HG03135 (cell line): Measurements from ENCODE around the gene FEM1C.

Experiments
- ATAC-seq: cut with Tn5 transposase; IDR thresholded peaks from one replicate; pipeline ENCODE4 v1.9.1; 2021; ENCODE audit warnings: mild to moderate bottlenecking, moderate library complexity; ENCODE audit not compliant: unreplicated experiment

FEM1C gene

GRCh38 chr5:115557667-115558387, 13.3 kb upstream of the FEM1C start:
- no peak for ATAC-seq

- ATAC-seq, result no peak
These were observed 11.7 kb upstream of the FEM1C start for GRCh38 chr5:115556276-115556675.

GRCh38 chr5:115555084-115555633, 10.6 kb upstream of the FEM1C start:
- ATAC-seq, result no peak

- ATAC-seq, result no peak
These were observed 8.5 kb upstream of the FEM1C start for GRCh38 chr5:115553082-115553481.

GRCh38 chr5:115551415-115551814, 6.8 kb upstream of the FEM1C start:
- no peak for ATAC-seq

GRCh38 chr5:115549154-115549553, 4.6 kb upstream of the FEM1C start:
- ATAC-seq, result no peak

GRCh38 chr5:115548683-115549082, 4.1 kb upstream of the FEM1C start:
- ATAC-seq, result no peak

- ATAC-seq, result no peak
These were observed 842 bp upstream of the FEM1C start for GRCh38 chr5:115545351-115545882.

- ATAC-seq, result peak; percentile 5
These were observed 536 bp downstream of the FEM1C start for GRCh38 chr5:115544043-115544435.

GRCh38 chr5:115543365-115544042, 1.1 kb downstream of the FEM1C start:
- ATAC-seq, result peak; percentile 35

GRCh38 chr5:115542651-115543364, 1.8 kb downstream of the FEM1C start:
- no peak for ATAC-seq

GRCh38 chr5:115542086-115542485, 2.5 kb downstream of the FEM1C start:
- no peak for ATAC-seq

- ATAC-seq, result no peak
These were observed 3.0 kb downstream of the FEM1C start for GRCh38 chr5:115541611-115542010.

GRCh38 chr5:115535479-115536035, 9.0 kb downstream of the FEM1C start:
- ATAC-seq, result no peak

- no peak for ATAC-seq
These were observed 12.1 kb downstream of the FEM1C start for GRCh38 chr5:115532517-115532916.

GRCh38 chr5:115531787-115532367, 12.7 kb downstream of the FEM1C start:
- no peak for ATAC-seq

- no peak for ATAC-seq
These were observed 13.2 kb downstream of the FEM1C start for GRCh38 chr5:115531380-115531779.

GRCh38 chr5:115530426-115530825, 14.1 kb downstream of the FEM1C start:
- ATAC-seq, result no peak

GRCh38 chr5:115526604-115527003, 18.0 kb downstream of the FEM1C start:
- no peak for ATAC-seq

- no peak for ATAC-seq
These were observed 20.3 kb downstream of the FEM1C start for GRCh38 chr5:115524199-115524847.
